GM18502 (cell line): ENCODE measurements around the gene BCL2L1.
"Not testable (repeated sequence)": the region's sequence is repeated elsewhere in the genome, so short reads cannot be mapped to it uniquely, and the experiment has no call there.

Experiments used
- ATAC-seq: cut with Tn5 transposase; IDR thresholded peaks from one replicate; pipeline ENCODE4 v1.9.1; 2021; ENCODE audit warnings: mild to moderate bottlenecking; ENCODE audit not compliant: unreplicated experiment, poor library complexity

Gene BCL2L1

GRCh38 chr20:31663838-31664695 is 58.6 kb downstream of the BCL2L1 start:
- ATAC-seq: no peak

GRCh38 chr20:31663524-31663837 is 59.2 kb downstream of the BCL2L1 start:
- no peak for ATAC-seq

- ATAC-seq: no peak
These were observed 60.3 kb downstream of the BCL2L1 start for GRCh38 chr20:31662372-31662854.

GRCh38 chr20:31661625-31662371 is 60.9 kb downstream of the BCL2L1 start:
- peak; percentile 81 for ATAC-seq

GRCh38 chr20:31654534-31654933 is 68.1 kb downstream of the BCL2L1 start:
- ATAC-seq: no peak

- ATAC-seq: no peak
These were observed 69.1 kb downstream of the BCL2L1 start for GRCh38 chr20:31653561-31653960.

- no peak for ATAC-seq
These were observed 69.7 kb downstream of the BCL2L1 start for GRCh38 chr20:31652917-31653396.

- not testable (repeated sequence) for ATAC-seq
These were observed 74.6 kb downstream of the BCL2L1 start for GRCh38 chr20:31648104-31648503.

GRCh38 chr20:31644701-31645100 is 78.0 kb downstream of the BCL2L1 start:
- no peak for ATAC-seq

GRCh38 chr20:31643522-31643921 is 79.1 kb downstream of the BCL2L1 start:
- ATAC-seq: no peak

- ATAC-seq: no peak
These were observed 79.8 kb downstream of the BCL2L1 start for GRCh38 chr20:31642837-31643236.

GRCh38 chr20:31641391-31641790 is 81.3 kb downstream of the BCL2L1 start:
- no peak for ATAC-seq

GRCh38 chr20:31640259-31640658 is 82.4 kb downstream of the BCL2L1 start:
- ATAC-seq: no peak

- no peak for ATAC-seq
These were observed 83.9 kb downstream of the BCL2L1 start for GRCh38 chr20:31638816-31639215.

GRCh38 chr20:31638317-31638716 is 84.4 kb downstream of the BCL2L1 start:
- ATAC-seq: no peak

GRCh38 chr20:31637660-31638059 is 85.0 kb downstream of the BCL2L1 start, which contains the start of gene COX4I2:
Gene COX4I2 (plus strand): TSS chr20:31637912. CDS start chr20:31639018, 1,106 bp downstream.
- ATAC-seq: no peak

GRCh38 chr20:31633339-31633914 is 89.2 kb downstream of the BCL2L1 start:
- no peak for ATAC-seq

GRCh38 chr20:31632548-31633338 is 89.9 kb downstream of the BCL2L1 start:
- no peak for ATAC-seq

GRCh38 chr20:31630187-31630790 is 92.4 kb downstream of the BCL2L1 start:
- peak; percentile 43 for ATAC-seq

GRCh38 chr20:31628057-31628456 is 94.6 kb downstream of the BCL2L1 start:
- not testable (repeated sequence) for ATAC-seq
